HEK293 (cell line): Measurements from ENCODE around the gene CD101.

ENCODE experiments used
- CTCF ChIA-PET: fragments of 350-600 bp; formaldehyde crosslinking; extraction: SDS; loops from one replicate; lab custom pipeline; 2021; ENCODE audit warnings: antibody characterized with exemption; lab: Yijun Ruan, JAX
- POLR2A ChIA-PET: fragments of 300-600 bp; formaldehyde crosslinking; extraction: SDS; loops from one replicate; lab custom pipeline; 2020; ENCODE audit warnings: antibody characterized with exemption, inconsistent platforms; lab: Yijun Ruan, JAX
- H3K27ac ChIP-seq: fragments of 200-500 bp; sonication (Bioruptor generic); 2 replicates; pipeline ENCODE4 v1.5.1; 2014; ENCODE audit warnings: low read depth, low read length, control low read depth, inconsistent platforms; ENCODE audit errors: extremely low read depth
- H3K36me3 ChIP-seq, 2 experiments: fragments of 200-500 bp in 1 of 2; sonication (Bioruptor generic) in 1 of 2; 1 replicate in 1 of 2; 2 replicates in 1 of 2; pipeline ENCODE4 v1.5.1; 2014 to 2017; ENCODE audit warnings: inconsistent platforms in 2 of 2, low read length in 2 of 2; ENCODE audit not compliant: control insufficient read depth in 2 of 2, insufficient read depth in 1 of 2
- H3K4me1 ChIP-seq: fragments of 200-500 bp; sonication (Bioruptor generic); 2 replicates; pipeline ENCODE4 v1.5.1; 2014; ENCODE audit warnings: mild to moderate bottlenecking, low read length, inconsistent platforms; ENCODE audit not compliant: control insufficient read depth, insufficient read depth
- H3K4me3 ChIP-seq: 2 replicates; pipeline ENCODE4 v1.5.1; 2011; ENCODE audit warnings: low read depth, mild to moderate bottlenecking, control low read depth, low read length, moderate library complexity
- H3K9me3 ChIP-seq: fragments of 200-500 bp; sonication (Bioruptor generic); 2 replicates; pipeline ENCODE4 v1.5.1; 2014; ENCODE audit warnings: low read depth, low read length, inconsistent platforms; ENCODE audit not compliant: control insufficient read depth, insufficient read depth
- AEBP2 ChIP-seq: fragments of 450-650 bp; formaldehyde crosslinking; IDR thresholded peaks from 2 replicates; pipeline ENCODE4 v1.5.1; 2016; ENCODE audit warnings: missing biosample characterization, missing genetic modification characterization, borderline replicate concordance
- GLIS1 ChIP-seq: fragments of 450-650 bp; formaldehyde crosslinking; IDR thresholded peaks from 2 replicates; pipeline ENCODE4 v1.5.1; 2016; ENCODE audit warnings: missing biosample characterization, missing genetic modification characterization
- HOXA7 ChIP-seq: sonication (generic); formaldehyde crosslinking; IDR thresholded peaks from 2 replicates; pipeline ENCODE4 v1.8.1; 2022; ENCODE audit warnings: missing genetic modification reagents, borderline replicate concordance
- KLF7 ChIP-seq: fragments of 450-650 bp; formaldehyde crosslinking; IDR thresholded peaks from 2 replicates; pipeline ENCODE4 v1.5.1; 2016; ENCODE audit warnings: missing biosample characterization, missing genetic modification characterization, borderline replicate concordance
- MYNN ChIP-seq: fragments of 450-650 bp; formaldehyde crosslinking; IDR thresholded peaks from 2 replicates; pipeline ENCODE4 v1.5.1; 2016; ENCODE audit warnings: missing biosample characterization, missing genetic modification characterization, borderline replicate concordance
- PRDM1 ChIP-seq: fragments of 450-650 bp; formaldehyde crosslinking; IDR thresholded peaks from 2 replicates; pipeline ENCODE4; 2016; ENCODE audit warnings: missing biosample characterization, missing genetic modification characterization
- PRDM2 ChIP-seq: fragments of 450-650 bp; formaldehyde crosslinking; IDR thresholded peaks from 2 replicates; pipeline ENCODE4 v1.5.1; 2016; ENCODE audit warnings: missing biosample characterization, missing genetic modification characterization, borderline replicate concordance
- YY1 ChIP-seq: fragments of 450-650 bp; formaldehyde crosslinking; IDR thresholded peaks from 2 replicates; pipeline ENCODE4 v1.5.1; 2018; ENCODE audit warnings: missing biosample characterization, missing genetic modification characterization
- ZBTB1 ChIP-seq: fragments of 450-650 bp; formaldehyde crosslinking; IDR thresholded peaks from 2 replicates; pipeline ENCODE4 v1.5.1; 2016; ENCODE audit warnings: missing biosample characterization, missing genetic modification characterization
- ZFHX2 ChIP-seq: fragments of 450-650 bp; formaldehyde crosslinking; conservative IDR thresholded peaks from 2 replicates; pipeline ENCODE4 v1.5.1; 2016; ENCODE audit warnings: missing biosample characterization, missing genetic modification characterization
- ZFP3 ChIP-seq: fragments of 450-650 bp; formaldehyde crosslinking; IDR thresholded peaks from 2 replicates; pipeline ENCODE4 v1.5.1; 2016; ENCODE audit warnings: low read depth, missing biosample characterization, missing genetic modification characterization
- ZNF155 ChIP-seq: fragments of 450-650 bp; formaldehyde crosslinking; IDR thresholded peaks from 2 replicates; pipeline ENCODE4 v1.5.1; 2016; ENCODE audit warnings: missing biosample characterization, missing genetic modification characterization
- ZNF292 ChIP-seq: fragments of 450-650 bp; formaldehyde crosslinking; IDR thresholded peaks from 2 replicates; pipeline ENCODE4 v1.5.1; 2016; ENCODE audit warnings: low read depth, missing biosample characterization, missing genetic modification characterization, borderline replicate concordance
- ZNF311 ChIP-seq: fragments of 450-650 bp; formaldehyde crosslinking; IDR thresholded peaks from 2 replicates; pipeline ENCODE4 v1.5.1; 2017; ENCODE audit warnings: missing biosample characterization, missing genetic modification characterization, borderline replicate concordance
- ZNF366 ChIP-seq: fragments of 450-650 bp; formaldehyde crosslinking; conservative IDR thresholded peaks from 2 replicates; pipeline ENCODE4 v1.5.1; 2016; ENCODE audit warnings: missing biosample characterization, missing genetic modification characterization
- ZNF426 ChIP-seq: fragments of 450-650 bp; formaldehyde crosslinking; IDR thresholded peaks from 2 replicates; pipeline ENCODE4 v1.5.1; 2017; ENCODE audit warnings: missing biosample characterization, missing genetic modification characterization, mild to moderate bottlenecking, inconsistent platforms, moderate library complexity
- ZNF510 ChIP-seq: fragments of 450-650 bp; formaldehyde crosslinking; IDR thresholded peaks from 2 replicates; pipeline ENCODE4 v1.5.1; 2018; ENCODE audit warnings: mild to moderate bottlenecking, missing genetic modification characterization, missing biosample characterization; ENCODE audit not compliant: insufficient replicate concordance
- ZNF530 ChIP-seq: fragments of 450-650 bp; formaldehyde crosslinking; IDR thresholded peaks from 2 replicates; pipeline ENCODE4 v1.5.1; 2016; ENCODE audit warnings: low read depth, missing biosample characterization, missing genetic modification characterization
- ZNF580 ChIP-seq: fragments of 450-650 bp; formaldehyde crosslinking; IDR thresholded peaks from 2 replicates; pipeline ENCODE4 v1.5.1; 2016; ENCODE audit warnings: missing biosample characterization, missing genetic modification characterization
- ZNF596 ChIP-seq: fragments of 450-650 bp; IDR thresholded peaks from 2 replicates; pipeline ENCODE4 v1.5.0; 2018; ENCODE audit warnings: missing biosample characterization, mild to moderate bottlenecking, missing genetic modification characterization, moderate library complexity
- ZNF600 ChIP-seq: fragments of 450-650 bp; formaldehyde crosslinking; IDR thresholded peaks from 2 replicates; pipeline ENCODE4 v1.5.1; 2016; ENCODE audit warnings: missing biosample characterization, missing genetic modification characterization
- ZNF621 ChIP-seq: fragments of 450-650 bp; formaldehyde crosslinking; IDR thresholded peaks from 2 replicates; pipeline ENCODE4 v1.5.1; 2017; ENCODE audit warnings: missing biosample characterization, missing genetic modification characterization
- ZNF658 ChIP-seq: fragments of 450-650 bp; formaldehyde crosslinking; IDR thresholded peaks from 2 replicates; pipeline ENCODE4; 2016; ENCODE audit warnings: missing biosample characterization, missing genetic modification characterization
- ZNF843 ChIP-seq: fragments of 450-650 bp; formaldehyde crosslinking; IDR thresholded peaks from 2 replicates; pipeline ENCODE4 v1.5.1; 2016; ENCODE audit warnings: missing biosample characterization, missing genetic modification characterization
- ZSCAN5A ChIP-seq: fragments of 450-650 bp; formaldehyde crosslinking; IDR thresholded peaks from 2 replicates; pipeline ENCODE4 v1.5.1; 2016; ENCODE audit warnings: missing biosample characterization, missing genetic modification characterization

Gene CD101

GRCh38 chr1:117033772-117034171 is 32.2 kb downstream of the CD101 start (continued):
- TF ChIP-seq PRDM2 (no peak), ZBTB1 (no peak), ZSCAN5A (tag by site-specific recombination) (no peak), ZNF530 (no peak)

- TF ChIP-seq ZNF596 (tag by site-specific recombination) (no peak), ZNF621 (no peak), PRDM1 (tag by site-specific recombination) (no peak), ZNF155 (tag by site-specific recombination) (no peak), GLIS1 (tag by site-specific recombination) (no peak), ZNF292 (tag by site-specific recombination) (no peak), AEBP2 (tag by site-specific recombination) (no peak), ZNF658 (no peak), ZFP3 (tag by site-specific recombination) (no peak)
- H3K9me3 ChIP-seq: no peaks in the 10 kb centered on the region
- ChIA-PET POLR2A (interaction anchor here (0.6 kb wide), 1 partner anchor 518 kb away, joined by 3 read pairs; no protein-coding TSS in a partner anchor), CTCF (no interaction called here)
- H3K4me3 ChIP-seq: no peak overlapping the region
- H3K4me1 ChIP-seq: no peaks in the 10 kb centered on the region
- H3K36me3 ChIP-seq: no peaks in the 10 kb centered on the region
- H3K27ac ChIP-seq: no peak overlapping the region
Measured at GRCh38 chr1:117034791-117035290, 33.3 kb downstream of the CD101 start.

GRCh38 chr1:117036018-117036461 is 34.5 kb downstream of the CD101 start:
- no peak overlapping the region for H3K4me3 ChIP-seq
- no peaks in the 10 kb centered on the region for H3K4me1 ChIP-seq
- H3K27ac ChIP-seq: no peak overlapping the region
- ChIA-PET CTCF (no interaction called here), POLR2A (interaction anchor here (1.4 kb wide), 1 partner anchor 24 kb away, joined by 3 read pairs; the partner anchor contains the start of gene TTF2)
- H3K36me3 ChIP-seq: no peaks in the 10 kb centered on the region
- H3K9me3 ChIP-seq: no peaks in the 10 kb centered on the region
- TF ChIP-seq ZNF311 (tag by site-specific recombination): no peak
- no peak for TF ChIP-seq MYNN (tag by site-specific recombination)
- no peak for TF ChIP-seq ZNF426 (tag by site-specific recombination)
- TF ChIP-seq HOXA7 (CRISPR knock-in tag): no peak
- TF ChIP-seq KLF7 (tag by site-specific recombination): no peak
- TF ChIP-seq YY1: no peak
- no peak for TF ChIP-seq ZNF510
- no peak for TF ChIP-seq ZNF600 (tag by site-specific recombination)
- no peak for TF ChIP-seq ZNF366 (tag by site-specific recombination)
- no peak for TF ChIP-seq ZFHX2
- TF ChIP-seq ZNF843 (tag by site-specific recombination): no peak
- no peak for TF ChIP-seq ZNF580
